ENCODE data around the gene PTPRCAP.
"Not testable (repeated sequence)": the region's sequence is repeated elsewhere in the genome, so short reads cannot be mapped to it uniquely, and the experiment has no call there.

The PTPRCAP gene

GRCh38 chr11:67437082-67437808 lies at the start of gene PTPRCAP:
PTPRCAP (minus strand) TSS chr11:67437682; CDS start chr11:67437619, 63 bp downstream.
- no peak for DNase-seq

GRCh38 chr11:67486481-67487195 lies 49.2 kb upstream of the PTPRCAP start:
- DNase-seq, result no peak

GRCh38 chr11:67485873-67486361 lies 48.4 kb upstream of the PTPRCAP start:
- DNase-seq, result not testable (repeated sequence)

DNA sequence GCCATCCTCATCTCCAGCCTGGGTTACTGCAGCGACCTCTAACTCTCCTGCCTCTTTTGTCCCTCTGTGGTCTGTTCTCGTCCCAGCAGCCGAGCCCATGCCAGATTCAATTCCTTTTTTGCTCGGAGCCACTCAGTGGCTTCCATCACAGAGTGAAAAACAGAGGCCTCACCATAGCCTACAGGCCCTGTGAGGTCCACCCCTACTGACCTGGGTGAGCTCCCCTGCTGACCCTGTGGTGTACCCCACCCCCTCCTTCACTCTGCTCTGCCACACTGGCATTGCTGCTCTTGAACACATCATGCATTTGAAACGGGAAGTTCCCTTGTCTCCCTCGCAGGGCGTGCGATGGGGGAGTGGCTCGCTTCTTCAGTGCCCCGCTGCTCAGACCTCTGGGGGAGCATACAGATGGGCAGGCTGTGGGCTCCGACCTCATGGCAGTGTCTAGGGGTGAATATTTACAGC lies 47.4 kb upstream of the PTPRCAP start:
- peak; percentile 55 to 63 for DNase-seq

GRCh38 chr11:67483831-67484665 lies 46.6 kb upstream of the PTPRCAP start:
- DNase-seq, result no peak

GRCh38 chr11:67482827-67483798 lies 45.6 kb upstream of the PTPRCAP start, which contains the start of gene AIP:
AIP (plus strand) TSS chr11:67483026; CDS start chr11:67483159, 133 bp downstream.
- DNase-seq, result peak; percentile 98 to 99

- peak; percentile 54 to 74 for DNase-seq
These were observed 44.9 kb upstream of the PTPRCAP start for GRCh38 chr11:67482275-67482826.

DNA sequence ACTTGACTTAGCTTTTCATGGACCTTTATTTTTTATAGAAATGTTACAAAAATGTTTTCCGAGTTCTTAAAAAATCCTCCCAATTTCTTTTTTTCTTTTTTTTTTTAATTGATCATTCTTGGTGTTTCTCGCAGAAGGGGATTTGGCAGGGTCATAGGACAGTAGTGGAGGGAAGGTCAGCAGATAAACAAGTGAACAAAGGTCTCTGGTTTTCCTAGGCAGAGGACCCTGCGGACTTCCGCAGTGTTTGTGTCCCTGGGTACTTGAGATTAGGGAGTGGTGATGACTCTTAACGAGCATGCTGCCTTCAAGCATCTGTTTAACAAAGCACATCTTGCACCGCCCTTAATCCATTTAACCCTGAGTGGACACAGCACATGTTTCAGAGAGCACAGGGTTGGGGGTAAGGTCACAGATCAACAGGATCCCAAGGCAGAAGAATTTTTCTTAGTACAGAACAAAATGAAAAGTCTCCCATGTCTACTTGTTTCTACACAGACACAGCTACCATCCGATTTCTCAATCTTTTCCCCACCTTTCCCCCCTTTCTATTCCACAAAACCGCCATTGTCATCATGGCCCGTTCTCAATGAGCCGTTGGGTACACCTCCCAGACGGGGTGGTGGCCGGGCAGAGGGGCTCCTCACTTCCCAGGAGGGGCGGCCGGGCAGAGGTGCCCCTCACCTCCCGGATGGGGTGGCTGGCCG lies 40.0 kb upstream of the PTPRCAP start:
- DNase-seq, result not testable (repeated sequence)

DNA sequence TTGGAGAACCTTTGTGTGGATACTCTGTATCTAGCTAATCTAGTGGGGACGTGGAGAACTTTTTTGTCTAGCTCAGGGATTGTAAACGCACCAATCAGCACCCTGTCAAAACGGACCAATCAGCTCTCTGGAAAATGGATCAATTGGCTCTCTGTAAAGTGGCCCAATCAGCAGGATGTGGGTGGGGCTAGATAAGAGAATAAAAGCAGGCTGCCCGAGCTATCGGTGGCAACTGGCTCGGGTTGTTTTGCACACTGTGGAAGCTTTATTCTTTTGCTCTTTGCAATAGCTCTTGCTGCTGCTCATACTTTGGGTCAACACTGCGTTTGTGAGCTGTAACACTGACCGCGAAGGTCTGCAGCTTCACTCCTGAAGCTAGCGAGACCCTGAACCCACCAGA lies 39.2 kb upstream of the PTPRCAP start:
- not testable (repeated sequence) for DNase-seq

- no peak for DNase-seq
These were observed 35.4 kb upstream of the PTPRCAP start for GRCh38 chr11:67472882-67473281.

- DNase-seq, result no peak
These were observed 33.0 kb upstream of the PTPRCAP start for GRCh38 chr11:67470337-67471002.

GRCh38 chr11:67469508-67469811 lies 32.0 kb upstream of the PTPRCAP start:
- no peak for DNase-seq

DNA sequence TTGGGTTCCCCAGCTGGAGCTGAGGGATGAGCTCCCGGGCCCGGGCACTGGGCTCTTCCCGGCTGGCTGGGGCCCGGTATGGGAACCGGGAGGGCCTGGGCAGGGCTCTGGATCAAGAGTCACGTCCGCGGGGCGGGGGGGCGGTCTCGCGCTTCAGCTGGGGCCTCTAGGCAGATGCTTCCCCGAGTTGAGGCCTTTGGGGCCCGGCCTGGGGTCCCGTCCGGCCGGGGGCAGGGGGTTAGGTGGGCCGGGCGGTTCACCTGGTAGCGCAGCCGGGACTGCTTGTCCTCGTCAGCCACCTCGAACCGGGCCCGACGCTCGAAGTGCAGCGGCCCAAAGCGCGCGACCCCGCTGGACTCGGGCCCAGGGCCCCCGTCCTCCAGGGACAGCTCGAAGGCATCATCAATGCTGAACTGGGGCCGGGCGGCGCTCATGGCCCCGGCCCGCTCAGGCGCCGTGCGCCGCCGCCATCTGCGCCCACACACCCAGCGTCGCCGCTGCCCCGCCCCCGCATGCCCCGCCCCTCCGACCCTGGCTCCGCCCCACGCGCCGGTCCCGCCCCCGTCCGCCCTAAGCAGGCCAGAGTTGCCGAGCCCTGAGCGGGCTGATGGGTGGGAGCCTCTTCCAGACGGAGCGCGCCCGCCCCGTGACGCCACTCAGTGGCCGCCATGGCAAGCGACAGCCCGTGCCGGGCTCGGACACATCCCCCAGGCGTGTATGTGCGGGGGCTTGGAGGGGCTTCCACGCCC lies 31.5 kb upstream of the PTPRCAP start, which contains the start of gene TMEM134:
TMEM134 (minus strand) TSS at position 493 of the 749 bp plus-strand sequence; CDS start at position 434, 59 bp downstream.
- DNase-seq, result peak; percentile 85 to 92

DNA sequence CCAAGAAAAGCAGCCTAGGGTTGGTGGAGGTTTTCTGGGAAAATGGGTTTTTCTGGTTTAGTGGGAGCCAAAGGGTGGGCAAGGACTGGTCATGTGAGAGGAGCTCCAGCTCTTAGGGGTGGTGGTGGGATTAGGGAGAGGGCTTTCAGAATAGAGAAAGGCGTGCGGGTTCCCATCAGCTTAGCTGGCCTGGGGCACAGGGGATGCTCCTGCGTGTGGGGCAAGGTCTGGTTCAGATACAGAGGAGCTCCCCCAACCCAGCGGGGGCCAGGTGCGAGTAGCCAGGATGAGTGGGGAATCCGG lies 30.9 kb upstream of the PTPRCAP start:
- no peak for DNase-seq

DNA sequence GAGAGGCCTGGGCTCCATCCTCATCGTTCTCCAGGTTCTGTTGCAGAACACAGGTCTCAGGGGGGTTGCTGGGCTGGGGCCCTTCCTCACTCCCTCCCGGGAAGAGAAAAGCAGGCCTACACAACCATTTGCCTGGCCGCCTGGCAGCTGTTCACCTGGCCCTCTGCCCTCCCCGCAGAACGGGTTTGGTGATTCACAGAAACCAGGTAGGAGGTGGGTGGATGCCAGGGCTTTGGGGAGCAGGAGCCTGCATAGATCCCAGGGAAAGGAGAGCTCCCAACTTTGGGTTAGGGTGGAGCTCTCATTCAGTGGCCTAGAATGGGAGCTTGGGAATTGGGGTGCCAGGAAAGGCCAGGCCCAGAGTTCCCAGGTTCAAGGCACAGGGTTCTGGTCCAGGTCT lies 30.6 kb upstream of the PTPRCAP start:
- no peak for DNase-seq

- DNase-seq, result no peak
These were observed 29.7 kb upstream of the PTPRCAP start for GRCh38 chr11:67466962-67467771.

DNA sequence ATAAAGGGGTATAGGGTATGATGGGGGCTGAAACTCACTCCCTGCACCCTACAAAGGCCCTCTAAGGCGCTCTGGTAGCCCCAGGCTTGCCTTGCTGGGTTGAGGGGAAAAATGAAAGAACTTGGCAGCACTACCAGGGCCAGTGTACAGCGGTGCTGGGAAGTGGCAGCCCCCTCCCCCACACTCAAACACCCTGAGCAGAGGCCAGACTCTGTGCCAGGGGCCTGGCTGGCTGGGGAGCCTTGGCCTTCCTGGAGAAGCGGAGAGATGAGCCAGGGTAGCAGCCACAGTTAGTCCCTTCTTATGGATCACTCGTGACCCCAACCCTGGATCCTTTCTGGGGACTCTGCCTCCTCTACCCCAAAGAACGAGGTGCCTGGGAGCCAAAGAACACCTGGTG lies 28.9 kb upstream of the PTPRCAP start:
- no peak for DNase-seq

DNA sequence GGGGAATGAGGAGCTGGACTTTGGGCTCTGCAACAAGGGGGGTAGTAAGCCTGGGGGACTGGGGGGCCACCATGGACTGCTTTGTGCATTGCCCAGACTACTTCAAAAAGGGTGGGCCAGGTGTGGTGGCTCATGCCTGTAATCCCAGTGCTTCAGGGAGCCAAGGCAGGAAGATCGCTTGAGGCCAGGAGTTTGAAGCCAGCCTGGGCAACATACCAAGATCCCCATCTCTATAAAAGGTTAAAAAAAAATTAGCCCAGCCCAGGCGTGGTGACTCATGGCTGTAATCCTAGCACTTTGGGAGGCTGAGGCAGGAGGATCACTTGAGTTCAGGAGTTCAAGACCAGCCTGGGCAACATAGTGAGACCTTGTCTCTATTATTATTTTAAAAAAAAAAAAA lies 28.0 kb upstream of the PTPRCAP start:
- DNase-seq, result not testable (repeated sequence)

DNA sequence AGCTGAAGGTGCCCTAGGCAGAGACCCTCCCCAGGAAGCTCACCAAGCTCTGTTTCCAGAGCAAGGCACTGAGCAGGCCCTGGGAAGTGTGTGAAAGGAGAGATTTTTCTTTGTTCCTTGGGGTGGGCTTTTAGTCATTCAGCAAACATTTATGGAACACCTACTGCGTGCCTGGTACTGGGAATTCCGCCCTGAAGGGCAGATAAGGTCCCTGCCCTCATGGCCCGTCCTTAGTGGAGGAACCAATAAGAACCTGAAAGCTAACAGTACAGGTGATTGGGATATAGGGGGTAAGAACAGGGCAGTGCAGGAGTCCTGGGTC lies 27.7 kb upstream of the PTPRCAP start:
- DNase-seq, result no peak
